Heart left ventricle (tissue), 16 donors: Measurements from ENCODE around the gene OR9Q1. TPM values are rescaled to one million over a fixed set of nuclear protein-coding genes. Genes with fewer than 3 reads are reported as not detected.

Experiments used
- ATAC-seq, 4 donors: fragments of 200-7000 bp; cut with Tn5 transposase; one replicate each; pipeline ENCODE4 v1.9.1; 2020 to 2022; ENCODE audit warnings: moderate library complexity in 4 of 4, mild to moderate bottlenecking in 3 of 4, moderate number of reproducible peaks in 1 of 4
- DNase-seq, 5 donors: peaks; one replicate each; pipeline ENCODE4 v3.0.0-alpha.2; 2020
- H3K27ac ChIP-seq, 12 donors: fragments of 200-600 bp; sonication (generic) in 4 of 12; one replicate each; pipeline versions ENCODE4 v1.5.0 to v1.8.0; 2016 to 2022; ENCODE audit warnings: mild to moderate bottlenecking in 2 of 12
- H3K27me3 ChIP-seq, 9 donors: fragments of 200-600 bp; sonication (generic) in 2 of 9; one replicate each; pipeline versions ENCODE4 v1.5.1 to v1.8.0; 2016 to 2022; ENCODE audit warnings: mild to moderate bottlenecking in 3 of 9
- H3K36me3 ChIP-seq, 9 donors: fragments of 200-600 bp; sonication (generic) in 2 of 9; one replicate each; pipeline versions ENCODE4 v1.5.0 to v1.8.0; 2018 to 2022; ENCODE audit warnings: mild to moderate bottlenecking in 2 of 9
- H3K4me1 ChIP-seq, 12 donors: fragments of 200-600 bp; sonication (generic) in 4 of 12; one replicate each; pipeline versions ENCODE4 v1.5.0 to v1.8.0; 2016 to 2022; ENCODE audit warnings: mild to moderate bottlenecking in 3 of 12
- H3K4me3 ChIP-seq, 12 donors: fragments of 200-600 bp; sonication (generic) in 4 of 12; one replicate each; pipeline versions ENCODE4 v1.5.0 to v1.8.0; 2017 to 2022; ENCODE audit warnings: mild to moderate bottlenecking in 9 of 12, moderate library complexity in 4 of 12
- H3K9me3 ChIP-seq, 12 donors: fragments of 200-600 bp; sonication (generic) in 4 of 12; one replicate each; pipeline versions ENCODE4 v1.5.0 to v1.8.0; 2016 to 2022; ENCODE audit warnings: mild to moderate bottlenecking in 1 of 12
- CTCF ChIP-seq, 12 donors: fragments of 200-600 bp; sonication (generic) in 4 of 12; IDR thresholded peaks; one replicate each; pipeline versions ENCODE4 v1.5.0 to v1.8.0; 2018 to 2022; ENCODE audit warnings: antibody characterized with exemption in 12 of 12, mild to moderate bottlenecking in 5 of 12
- POLR2A ChIP-seq, 2 donors: fragments of 450-650 bp; IDR thresholded peaks; one replicate each; pipeline ENCODE4 v1.6.1; 2017; ENCODE audit warnings: antibody characterized with exemption in 2 of 2, mild to moderate bottlenecking in 2 of 2, moderate library complexity in 2 of 2
- WGBS, 4 donors: extraction: QIAGEN DNeasy Blood & Tissue Kit in 2 of 4; methylation state at CpG; one replicate each; pipeline versions ENCODE4 v1.1.5 to v1.1.7; 2013 to 2018; 5-methylcytosine and 5-hydroxymethylcytosine counted together
- intact Hi-C, 10 donors: fragments of 100-400 bp; cut with DNase I; formaldehyde crosslinking; loops; one replicate each; pipeline versions ENCODE4 v1.11.1 to v1.14.2; 2022
- polyA plus RNA-seq, 2 donors: library from polyadenylated mRNA; stranded (reverse); fragments of 200-250 nt; gene quantifications; one replicate each; pipeline ENCODE4 v1.2.3, GENCODE V29; 2013
- total RNA-seq, 9 donors: library from RNA; depleted of rRNA in 2 of 9; stranded (reverse); fragments of >200 nt in 2 of 9; fragmentation: NEBNext Ultra II Directional in 3 of 9; extraction: Animal tissue kit (Norgen Biotek cat#: 25700) in 3 of 9; gene quantifications; one replicate each; pipeline versions ENCODE4 v1.1.0 to v1.2.4, GENCODE V29; 2016 to 2023
- donor health status: ischemic (EF 13 %, LVEDD 7.1; RV severe dilation, severe dysfunction).
- donor health status: healthy with polysubstance abuse.
- donor health status: DM: no; HTN: yes; CAD: no.
- donor health status: DM: no; HTN: no; CAD: no.
- donor health status: ischemic (EF 25% LVEDD 6.9; RV normal size, moderate dysfunction).
- donor health status: ischemic (EF 25% LVEDD 5.7; RV mildly dilated, moderate dysfunction).
- donor health status: healthy.
- donor health status: DM: yes; HTN: yes; CAD: no.
- donor health status: ischemic (EF 35%, LVEDD 5.7; RV mildly dilated, moderate dysfunction).
- donor health status: nonischemic (EF 11% LVEDD 7.7; RV severe dilation, severe dysfunction).
- donor health status: DM: yes; HTN: yes; CAD: no.
- donor health status: PGD.
- donor health status: ischemic (EF 29% LVEDD 5.4; RV normal size, mild dysfunction).
- donor health status: nonischemic (EF 23%, LVEDD 6.1; RV moderate dilation, normal function).

The OR9Q1 gene
- total and polyA plus RNA-seq, 11 donors, result not detected

- Histone ChIP-seq H3K27ac (no peak overlapping the region), H3K4me1 (no peaks in the 10 kb centered on the region), H3K27me3 (no peaks in the 10 kb centered on the region), H3K4me3 (no peak overlapping the region), H3K36me3 (no peaks in the 10 kb centered on the region), H3K9me3 (peaks cover 0 to 4% (median 0%) of the 10 kb centered on the region in 12 donors)
- 57 to 78% (median 66%) methylated on average over 3 of the region's 3 CpGs for WGBS, 4 donors
- DNase-seq (no peak), ATAC-seq (no peak)
- intact Hi-C loops, result no loop called here
- TF ChIP-seq CTCF (IDR thresholded peaks at IDR 0.05) (no peak), POLR2A (IDR thresholded peaks at IDR 0.05) (no peak)
Observed at GRCh38 chr11:58046231-58046630, 22.6 kb downstream of the OR9Q1 start.

GRCh38 chr11:58047818-58048217 is 24.1 kb downstream of the OR9Q1 start:
- DNase-seq, result no peak
- H3K4me1 ChIP-seq, result no peaks in the 10 kb centered on the region
- intact Hi-C loops, result no loop called here
- no peak for TF ChIP-seq POLR2A (IDR thresholded peaks at IDR 0.05)
- TF ChIP-seq CTCF (IDR thresholded peaks at IDR 0.05), result no peak
- no peaks in the 10 kb centered on the region for H3K36me3 ChIP-seq
- no peaks in the 10 kb centered on the region for H3K9me3 ChIP-seq
- no peaks in the 10 kb centered on the region for H3K27me3 ChIP-seq
- no peak overlapping the region for H3K4me3 ChIP-seq
- ATAC-seq, result no peak
- WGBS, 4 donors, result 80 to 91% (median 88%) methylated on average over 3 of the region's 3 CpGs
- H3K27ac ChIP-seq, result no peak overlapping the region

- H3K36me3 ChIP-seq, result no peaks in the 10 kb centered on the region
- no peak for ATAC-seq
- H3K9me3 ChIP-seq, result peaks cover 0 to 4% (median 0%) of the 10 kb centered on the region in 12 donors
- no peak overlapping the region for H3K27ac ChIP-seq
- intact Hi-C loops, result no loop called here
- peaks cover 0 to 25% (median 10%) of the 10 kb centered on the region in 12 donors for H3K4me1 ChIP-seq
- DNase-seq, result no peak
- WGBS, 4 donors, result 90 to 95% (median 91%) methylated on average over 1 of the region's 1 CpG
- no peak overlapping the region for H3K4me3 ChIP-seq
- TF ChIP-seq POLR2A (IDR thresholded peaks at IDR 0.05) (no peak), CTCF (IDR thresholded peaks at IDR 0.05) (no peak)
- H3K27me3 ChIP-seq, result no peaks in the 10 kb centered on the region
Observed at GRCh38 chr11:58055806-58056401, 32.2 kb downstream of the OR9Q1 start.

GRCh38 chr11:58057481-58057880 is 33.8 kb downstream of the OR9Q1 start:
- Histone ChIP-seq H3K4me1 (peaks cover 0 to 25% (median 10%) of the 10 kb centered on the region in 12 donors), H3K9me3 (peaks cover 0 to 4% (median 0%) of the 10 kb centered on the region in 12 donors), H3K36me3 (no peaks in the 10 kb centered on the region), H3K4me3 (no peak overlapping the region), H3K27ac (no peak overlapping the region), H3K27me3 (no peaks in the 10 kb centered on the region)
- 73 to 79% (median 77%) methylated on average over 3 of the region's 3 CpGs for WGBS, 4 donors
- TF ChIP-seq POLR2A (IDR thresholded peaks at IDR 0.05) (no peak), CTCF (IDR thresholded peaks at IDR 0.05) (no peak)
- intact Hi-C loops, result no loop called here
- DNase-seq, result no peak
- ATAC-seq, result no peak
